Thyroid gland (tissue), 4 donors: ENCODE results near the gene TMEM107. TPM values are rescaled to one million over a fixed set of nuclear protein-coding genes. Genes with fewer than 3 reads are reported as not detected.
"Not testable (repeated sequence)": the region's sequence is repeated elsewhere in the genome, so short reads cannot be mapped to it uniquely, and the experiment has no call there.

Experiments used
- DNase-seq, 2 donors: peaks; one replicate each; pipeline ENCODE4 v3.0.0-alpha.2; 2019
- H3K27ac ChIP-seq, 3 donors: fragments of 200-600 bp; sonication (generic); 1 replicate in 2 of 3; 2 replicates in 1 of 3; pipeline ENCODE4 v1.5.1; 2016 to 2019; ENCODE audit warnings: mild to moderate bottlenecking in 1 of 3, moderate library complexity in 1 of 3
- H3K27me3 ChIP-seq: fragments of 200-600 bp; sonication (generic); one replicate; pipeline ENCODE4 v1.5.1; 2019
- H3K36me3 ChIP-seq, 2 donors: fragments of 200-600 bp; sonication (generic); one replicate each; pipeline ENCODE4 v1.5.1; 2016 to 2019
- H3K4me1 ChIP-seq, 2 donors: fragments of 200-600 bp; sonication (generic); one replicate each; pipeline ENCODE4 v1.5.1; 2017 to 2019
- H3K4me3 ChIP-seq, 3 donors: fragments of 200-600 bp; sonication (generic); replicated peaks in 1 of 3; 1 replicate in 2 of 3; 2 replicates in 1 of 3; pipeline ENCODE4 v1.5.1; 2016; ENCODE audit warnings: mild to moderate bottlenecking in 1 of 3
- H3K9me3 ChIP-seq: fragments of 200-600 bp; sonication (generic); one replicate; pipeline ENCODE4 v1.5.1; 2017
- POLR2A ChIP-seq, 2 donors: fragments of 450-650 bp; IDR thresholded peaks; one replicate each; pipeline ENCODE4 v1.6.1; 2017; ENCODE audit warnings: antibody characterized with exemption in 2 of 2, mild to moderate bottlenecking in 2 of 2, moderate library complexity in 1 of 2
- WGBS, 2 donors: methylation state at CpG; one replicate each; pipeline ENCODE4 v1.1.5; 2017; 5-methylcytosine and 5-hydroxymethylcytosine counted together
- intact Hi-C: fragments of 100-400 bp; cut with DNase I; formaldehyde crosslinking; loops from one replicate; pipeline ENCODE4 v1.15.1; 2023
- total RNA-seq, 4 donors: library from RNA; depleted of rRNA; stranded (reverse); fragments of >200 nt; gene quantifications; one replicate each; pipeline ENCODE4 v1.2.3, GENCODE V29; 2016
- TF ChIP-seq, protein P1 (sequence below), 6 experiments: fragments of 200-600 bp in 3 of 6; fragments of 450-650 bp in 3 of 6; sonication (generic) in 3 of 6; IDR thresholded peaks; one replicate each; pipeline ENCODE4 v1.5.1; 2016 to 2019; ENCODE audit warnings: antibody characterized with exemption in 6 of 6, mild to moderate bottlenecking in 2 of 6, inconsistent platforms in 1 of 6, moderate library complexity in 1 of 6

The TMEM107 gene
- total RNA-seq, 4 donors from 2014 or later, result 19.7 to 34.7 (median 32.2) TPM

DNA sequence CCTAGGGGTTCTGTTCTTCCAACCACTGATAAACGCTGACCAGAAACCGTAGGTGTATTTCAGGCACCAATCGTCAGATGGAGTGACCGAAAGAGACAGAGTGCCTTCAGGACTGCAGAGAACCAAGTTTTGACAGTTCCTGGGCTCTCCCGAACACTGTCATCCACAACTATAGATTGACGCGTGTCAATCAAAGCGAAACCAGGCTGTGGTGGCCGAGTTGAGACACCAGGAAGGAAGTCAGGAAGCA lies 46.1 kb upstream of the TMEM107 start:
- Histone ChIP-seq H3K4me3 (peak overlapping the region; percentile 3 to 66 (median 25)), H3K36me3 (peaks cover under 1 to 3% of the 10 kb centered on the region in 2 donors), H3K4me1 (peaks cover 8 to 18% of the 10 kb centered on the region in 2 donors), H3K27me3 (no peaks in the 10 kb centered on the region), H3K9me3 (no peaks in the 10 kb centered on the region), H3K27ac (peak overlapping the region; percentile 93 to 99 (median 98))
- intact Hi-C loops, result loop anchor here (10.0 kb wide), 2 partner anchors 72 to 98 kb away; partner anchors contain the start of genes HES7 and SLC25A35
- TF ChIP-seq, protein P1, sequence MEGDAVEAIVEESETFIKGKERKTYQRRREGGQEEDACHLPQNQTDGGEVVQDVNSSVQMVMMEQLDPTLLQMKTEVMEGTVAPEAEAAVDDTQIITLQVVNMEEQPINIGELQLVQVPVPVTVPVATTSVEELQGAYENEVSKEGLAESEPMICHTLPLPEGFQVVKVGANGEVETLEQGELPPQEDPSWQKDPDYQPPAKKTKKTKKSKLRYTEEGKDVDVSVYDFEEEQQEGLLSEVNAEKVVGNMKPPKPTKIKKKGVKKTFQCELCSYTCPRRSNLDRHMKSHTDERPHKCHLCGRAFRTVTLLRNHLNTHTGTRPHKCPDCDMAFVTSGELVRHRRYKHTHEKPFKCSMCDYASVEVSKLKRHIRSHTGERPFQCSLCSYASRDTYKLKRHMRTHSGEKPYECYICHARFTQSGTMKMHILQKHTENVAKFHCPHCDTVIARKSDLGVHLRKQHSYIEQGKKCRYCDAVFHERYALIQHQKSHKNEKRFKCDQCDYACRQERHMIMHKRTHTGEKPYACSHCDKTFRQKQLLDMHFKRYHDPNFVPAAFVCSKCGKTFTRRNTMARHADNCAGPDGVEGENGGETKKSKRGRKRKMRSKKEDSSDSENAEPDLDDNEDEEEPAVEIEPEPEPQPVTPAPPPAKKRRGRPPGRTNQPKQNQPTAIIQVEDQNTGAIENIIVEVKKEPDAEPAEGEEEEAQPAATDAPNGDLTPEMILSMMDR (IDR thresholded peaks at IDR 0.05), result no peak
- no peak for TF ChIP-seq POLR2A (IDR thresholded peaks at IDR 0.05)
- 0 to 3% methylated on average over 6 to 9 of the region's 9 CpGs for WGBS, 2 donors
- no peak for DNase-seq

DNA sequence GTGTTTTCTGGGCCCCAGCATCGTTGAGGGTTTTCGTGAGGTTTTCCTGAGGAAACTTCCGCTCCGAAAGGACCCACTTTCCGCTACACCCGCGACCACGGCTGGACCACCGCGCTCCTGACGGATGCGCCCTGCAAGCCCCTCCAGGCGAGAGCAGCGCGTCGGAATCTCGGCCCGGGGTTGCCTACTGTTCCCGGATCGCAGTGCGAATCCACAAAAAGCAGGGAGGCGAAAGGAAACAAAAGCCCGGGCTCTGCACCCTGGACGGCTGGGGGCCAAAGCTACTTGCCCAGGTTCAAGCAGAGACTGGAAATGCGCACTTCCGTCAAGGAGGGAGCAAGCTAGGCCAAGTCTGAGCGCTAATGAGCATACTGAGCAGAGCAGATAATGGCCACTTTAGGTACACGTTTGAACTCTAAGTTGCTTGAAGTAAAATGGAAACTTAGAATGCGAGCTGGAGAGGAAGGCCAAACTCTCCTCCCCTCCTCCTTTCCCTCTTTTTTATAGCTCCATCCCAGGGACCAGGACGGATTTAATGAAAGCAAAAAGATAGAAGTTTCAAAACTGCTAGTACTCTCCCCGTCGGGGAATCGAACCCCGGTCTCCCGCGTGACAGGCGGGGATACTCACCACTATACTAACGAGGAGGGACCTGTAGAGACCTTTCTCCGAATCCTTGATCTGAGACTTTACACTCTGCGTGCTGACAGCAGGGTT lies 45.6 kb upstream of the TMEM107 start:
- H3K4me1 ChIP-seq, result peaks cover 8 to 18% of the 10 kb centered on the region in 2 donors
- intact Hi-C loops, result loop anchor here (10.0 kb wide), 2 partner anchors 73 to 97 kb away; partner anchors contain the start of genes HES7 and SLC25A35

DNA sequence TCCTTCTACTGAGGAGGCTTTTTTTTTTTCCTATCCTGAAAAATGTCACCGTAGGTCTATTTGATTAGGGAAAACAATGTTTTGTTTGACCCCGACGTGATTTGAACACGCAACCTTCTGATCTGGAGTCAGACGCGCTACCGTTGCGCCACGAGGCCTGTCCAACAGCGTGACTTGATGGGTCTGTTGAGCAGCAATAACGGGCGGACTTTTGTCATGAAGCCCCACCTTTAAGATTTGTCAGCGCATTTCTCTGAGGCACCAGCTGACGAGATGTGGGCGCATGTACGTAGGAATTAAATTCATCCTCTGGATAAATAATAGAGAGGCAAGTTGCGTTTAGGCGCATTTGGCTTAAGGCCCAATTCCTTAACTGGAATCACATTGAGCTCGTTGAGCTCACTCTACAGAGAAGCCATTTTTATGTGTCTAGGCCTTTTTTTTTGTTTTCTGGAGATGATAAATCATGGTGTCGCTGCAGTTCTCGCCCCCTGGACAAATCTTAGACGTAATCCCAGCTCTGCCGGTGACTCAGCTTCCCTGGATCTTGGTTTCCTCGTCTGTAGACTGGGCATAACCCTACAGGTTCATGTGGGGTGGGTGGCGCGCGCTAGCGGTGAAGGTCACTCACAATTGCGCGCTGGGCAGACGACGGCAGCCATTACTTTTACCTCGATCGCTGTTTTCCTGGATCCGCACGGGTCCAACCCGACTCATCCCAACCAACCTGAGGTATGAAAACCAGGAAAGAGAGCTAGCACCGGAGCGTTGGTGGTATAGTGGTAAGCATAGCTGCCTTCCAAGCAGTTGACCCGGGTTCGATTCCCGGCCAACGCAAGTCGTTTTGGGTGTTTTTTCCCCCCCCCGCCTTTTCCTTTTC lies 44.8 kb upstream of the TMEM107 start:
- H3K27me3 ChIP-seq, result no peaks in the 10 kb centered on the region
- 2% methylated on average over 32 to 43 of the region's 45 CpGs for WGBS, 2 donors
- peak overlapping the region; percentile 17 to 89 (median 66) for H3K4me3 ChIP-seq
- H3K27ac ChIP-seq, result peak overlapping the region; percentile 93 to 99 (median 98)
- TF ChIP-seq, protein P1 (IDR thresholded peaks at IDR 0.05), result peak in 1 of 6 experiments; percentile 4
- peak in 1 of 2 donors; percentile 36 for TF ChIP-seq POLR2A (IDR thresholded peaks at IDR 0.05)
- H3K36me3 ChIP-seq, result no peaks in the 10 kb centered on the region
- H3K4me1 ChIP-seq, result peaks cover 8 to 18% of the 10 kb centered on the region in 2 donors
- H3K9me3 ChIP-seq, result no peaks in the 10 kb centered on the region
- intact Hi-C loops, result loop anchor here (10.0 kb wide), 2 partner anchors 74 to 96 kb away; partner anchors contain the start of genes HES7 and SLC25A35
- peak; percentile 92 to 94 for DNase-seq

More for the DNA sequence above, 45.6 kb upstream of the TMEM107 start:
- H3K9me3 ChIP-seq, result no peaks in the 10 kb centered on the region
- TF ChIP-seq, protein P1 (IDR thresholded peaks at IDR 0.05), result no peak
- TF ChIP-seq POLR2A (IDR thresholded peaks at IDR 0.05), result no peak
- peak overlapping the region; percentile 93 to 99 (median 98) for H3K27ac ChIP-seq
- H3K36me3 ChIP-seq, result no peaks in the 10 kb centered on the region
- H3K4me3 ChIP-seq, result peak overlapping the region; percentile 17 to 89 (median 66)
- 1% methylated on average over 39 to 40 of the region's 40 CpGs for WGBS, 2 donors
- H3K27me3 ChIP-seq, result no peaks in the 10 kb centered on the region
- peak; percentile 86 to 88 for DNase-seq

DNA sequence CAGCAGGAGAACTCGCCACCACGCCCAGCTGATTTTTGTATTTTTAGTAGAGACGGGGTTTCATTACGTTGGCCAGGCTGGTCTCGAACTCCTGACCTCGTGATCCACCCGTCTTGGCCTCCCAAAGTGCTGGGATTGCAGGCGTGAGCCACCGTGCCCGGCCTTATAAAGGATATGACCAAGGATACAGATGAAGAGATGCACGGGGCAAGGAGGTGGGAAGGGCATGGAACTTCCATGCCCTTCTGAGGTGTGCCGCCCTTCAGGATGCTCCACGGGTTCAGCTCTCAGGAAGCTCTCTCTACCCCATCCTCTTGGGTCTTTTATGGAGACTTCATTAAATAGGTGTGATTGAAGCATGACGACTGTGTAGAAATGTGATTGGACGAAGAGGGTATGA lies 37.8 kb upstream of the TMEM107 start:
- H3K9me3 ChIP-seq, H3K27me3 ChIP-seq, H3K4me1 ChIP-seq, DNase-seq, H3K36me3 ChIP-seq, H3K27ac ChIP-seq, H3K4me3 ChIP-seq, intact Hi-C loops: not testable (repeated sequence)
- WGBS, 2 donors, result 77 to 82% methylated on average over 15 of the region's 15 CpGs

DNA sequence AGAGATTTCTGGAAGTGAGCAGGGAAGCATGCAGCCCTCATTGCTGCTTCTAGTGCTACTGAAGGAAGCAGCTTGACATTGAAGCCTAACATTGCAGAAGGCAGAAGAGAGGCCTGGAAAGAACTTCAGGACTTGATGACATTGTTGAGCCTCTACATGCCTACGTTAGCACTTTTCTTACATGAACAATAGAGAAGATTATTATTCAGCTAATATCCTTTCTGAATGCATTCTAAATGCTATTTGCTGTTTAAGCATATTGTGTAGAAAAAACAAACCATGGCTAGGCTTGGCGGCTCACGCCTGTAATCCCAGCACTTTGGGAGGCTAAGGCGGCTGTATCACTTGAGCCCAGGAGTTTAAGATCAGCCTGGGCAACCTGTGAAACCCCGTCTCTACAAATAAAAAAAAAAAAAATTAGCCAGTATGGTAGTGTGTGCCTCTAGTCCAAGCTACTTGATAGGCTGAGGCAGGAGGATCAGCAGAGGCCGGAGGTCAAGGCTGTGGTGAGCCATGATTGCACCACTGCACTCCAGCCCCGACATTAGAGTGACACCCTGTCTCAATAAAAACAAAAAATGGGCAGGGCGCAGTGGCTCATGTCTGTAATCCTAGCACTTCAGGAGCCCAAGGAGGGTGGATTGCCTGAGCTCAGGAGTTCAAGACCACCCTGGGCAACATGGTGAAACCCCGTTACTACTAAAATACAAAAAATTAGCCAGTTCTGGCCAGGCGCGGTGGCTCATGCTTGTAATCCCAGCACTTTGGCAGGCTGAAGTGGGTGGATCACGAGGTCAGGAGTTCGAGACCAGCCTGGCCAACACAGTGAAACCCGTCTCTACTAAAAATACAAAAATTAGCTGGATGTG lies 36.4 kb upstream of the TMEM107 start:
- no peak for DNase-seq
- H3K9me3 ChIP-seq, result no peaks in the 10 kb centered on the region
- H3K27me3 ChIP-seq, result no peaks in the 10 kb centered on the region
- intact Hi-C loops, result no loop called here
- no peaks in the 10 kb centered on the region for H3K36me3 ChIP-seq
- H3K27ac ChIP-seq, result no peak overlapping the region
- H3K4me3 ChIP-seq, result no peak overlapping the region
- 83 to 85% methylated on average over 14 of the region's 14 CpGs for WGBS, 2 donors
- peaks cover 5 to 7% of the 10 kb centered on the region in 2 donors for H3K4me1 ChIP-seq
- TF ChIP-seq, protein P1 (IDR thresholded peaks at IDR 0.05), result no peak
- no peak for TF ChIP-seq POLR2A (IDR thresholded peaks at IDR 0.05)
